NB4 (cell line): ENCODE data around the gene CTIF.

Experiments used
- DNase-seq: peaks from one replicate; pipeline ENCODE4 v3.0.0; 2010; ENCODE audit warnings: low read depth
- H3K4me3 ChIP-seq: one replicate; pipeline ENCODE4 v1.5.1; 2011; ENCODE audit warnings: mild to moderate bottlenecking, low read depth, low read length, moderate library complexity
- MYC ChIP-seq: IDR thresholded peaks from 2 replicates; pipeline ENCODE4 v1.6.1; 2011; ENCODE audit warnings: low read depth, low read length
- POLR2A ChIP-seq: IDR thresholded peaks from 2 replicates; pipeline ENCODE4 v1.6.1; 2011; ENCODE audit warnings: mild to moderate bottlenecking; ENCODE audit not compliant: insufficient read length; ENCODE audit errors: extremely low read depth
- TF ChIP-seq, protein P1 (sequence below): IDR thresholded peaks from one replicate; pipeline ENCODE4 v1.5.1; 2012; ENCODE audit warnings: low read depth, low read length
- TF ChIP-seq, protein P2 (sequence below): IDR thresholded peaks from 2 replicates; pipeline ENCODE4 v1.6.1; 2011; ENCODE audit warnings: low read depth, low read length

The CTIF gene

DNA sequence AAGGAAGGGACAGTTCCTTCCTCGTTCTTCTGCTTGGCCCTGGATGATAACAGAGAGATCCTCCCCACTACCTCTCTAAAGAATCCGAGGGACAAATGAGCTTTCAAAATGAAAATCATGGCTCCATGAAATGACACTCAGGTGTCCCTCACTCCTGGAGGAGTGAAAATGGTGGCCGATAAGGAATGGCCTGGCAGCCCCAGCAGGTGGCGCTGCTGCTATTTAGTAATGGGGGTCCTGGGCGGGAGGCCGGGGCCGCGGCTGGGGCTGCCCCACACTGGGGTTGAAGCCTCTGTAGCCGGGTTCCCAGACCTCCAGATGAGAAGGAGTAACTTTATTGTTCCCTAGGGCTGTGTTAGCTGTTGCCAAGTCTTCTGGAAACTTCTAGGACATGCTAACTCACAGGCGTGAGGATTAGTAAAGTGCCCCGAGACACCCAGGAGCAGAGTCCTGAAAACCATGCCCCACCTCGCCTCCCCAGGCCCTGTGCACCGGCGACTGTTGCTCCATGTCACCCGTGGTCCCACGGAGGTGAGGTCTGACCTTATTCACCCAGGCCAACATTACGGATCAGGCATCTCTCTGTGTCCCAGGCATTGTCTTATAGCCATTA lies 138.0 kb downstream of the CTIF start:
- DNase-seq = peak; percentile 70
- H3K4me3 ChIP-seq = no peak overlapping the region
- TF ChIP-seq POLR2A (no peak), MYC (no peak)
- TF ChIP-seq, protein P1, sequence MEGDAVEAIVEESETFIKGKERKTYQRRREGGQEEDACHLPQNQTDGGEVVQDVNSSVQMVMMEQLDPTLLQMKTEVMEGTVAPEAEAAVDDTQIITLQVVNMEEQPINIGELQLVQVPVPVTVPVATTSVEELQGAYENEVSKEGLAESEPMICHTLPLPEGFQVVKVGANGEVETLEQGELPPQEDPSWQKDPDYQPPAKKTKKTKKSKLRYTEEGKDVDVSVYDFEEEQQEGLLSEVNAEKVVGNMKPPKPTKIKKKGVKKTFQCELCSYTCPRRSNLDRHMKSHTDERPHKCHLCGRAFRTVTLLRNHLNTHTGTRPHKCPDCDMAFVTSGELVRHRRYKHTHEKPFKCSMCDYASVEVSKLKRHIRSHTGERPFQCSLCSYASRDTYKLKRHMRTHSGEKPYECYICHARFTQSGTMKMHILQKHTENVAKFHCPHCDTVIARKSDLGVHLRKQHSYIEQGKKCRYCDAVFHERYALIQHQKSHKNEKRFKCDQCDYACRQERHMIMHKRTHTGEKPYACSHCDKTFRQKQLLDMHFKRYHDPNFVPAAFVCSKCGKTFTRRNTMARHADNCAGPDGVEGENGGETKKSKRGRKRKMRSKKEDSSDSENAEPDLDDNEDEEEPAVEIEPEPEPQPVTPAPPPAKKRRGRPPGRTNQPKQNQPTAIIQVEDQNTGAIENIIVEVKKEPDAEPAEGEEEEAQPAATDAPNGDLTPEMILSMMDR = peak; percentile 81
- TF ChIP-seq, protein P2, sequence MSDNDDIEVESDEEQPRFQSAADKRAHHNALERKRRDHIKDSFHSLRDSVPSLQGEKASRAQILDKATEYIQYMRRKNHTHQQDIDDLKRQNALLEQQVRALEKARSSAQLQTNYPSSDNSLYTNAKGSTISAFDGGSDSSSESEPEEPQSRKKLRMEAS = no peak

DNA sequence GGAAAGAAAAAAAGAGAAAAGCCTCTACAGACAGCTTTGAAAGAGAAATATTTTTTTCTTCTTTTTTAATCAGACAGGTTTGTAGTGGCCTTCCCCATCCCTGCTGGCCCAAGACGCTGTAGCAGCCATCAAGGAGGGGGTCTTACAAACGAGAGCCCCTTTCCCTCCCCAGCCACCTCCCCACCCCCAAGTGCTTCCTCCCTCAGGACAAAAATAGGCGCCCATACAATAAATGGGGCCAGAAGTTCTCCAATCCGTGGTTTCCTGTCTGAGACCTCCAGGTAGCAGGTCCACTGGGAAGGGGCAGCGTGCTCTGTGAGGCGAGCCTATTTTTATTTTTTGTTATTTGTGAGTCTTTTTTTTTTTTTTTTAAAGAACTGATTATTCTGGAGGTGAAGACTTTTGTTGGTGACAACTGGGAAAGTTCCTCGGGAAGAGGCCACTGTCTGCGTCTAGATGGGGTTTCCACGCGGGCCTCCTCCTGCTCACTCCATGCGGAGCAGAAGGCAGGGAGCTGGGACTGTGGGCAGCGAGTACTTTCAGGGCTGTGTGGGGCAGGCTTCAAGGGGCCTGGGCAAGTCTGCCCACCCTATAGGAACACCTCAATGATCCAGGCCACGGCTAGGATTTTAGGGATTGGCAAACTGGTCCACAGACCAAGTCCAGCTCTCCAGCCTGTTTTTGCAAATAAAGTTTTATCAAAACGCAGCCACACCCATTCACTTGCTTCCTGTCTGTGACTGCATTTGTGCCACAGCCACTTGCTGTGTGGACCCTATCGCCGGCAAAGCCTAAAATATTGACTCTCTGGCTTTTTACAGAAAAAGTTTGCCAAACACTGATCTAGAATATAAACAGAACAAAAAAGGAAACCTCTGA lies 139.6 kb downstream of the CTIF start:
- TF ChIP-seq, protein P1 = no peak
- TF ChIP-seq POLR2A = no peak
- TF ChIP-seq, protein P2 = no peak
- no peak for TF ChIP-seq MYC
- no peak overlapping the region for H3K4me3 ChIP-seq
- no peak for DNase-seq

DNA sequence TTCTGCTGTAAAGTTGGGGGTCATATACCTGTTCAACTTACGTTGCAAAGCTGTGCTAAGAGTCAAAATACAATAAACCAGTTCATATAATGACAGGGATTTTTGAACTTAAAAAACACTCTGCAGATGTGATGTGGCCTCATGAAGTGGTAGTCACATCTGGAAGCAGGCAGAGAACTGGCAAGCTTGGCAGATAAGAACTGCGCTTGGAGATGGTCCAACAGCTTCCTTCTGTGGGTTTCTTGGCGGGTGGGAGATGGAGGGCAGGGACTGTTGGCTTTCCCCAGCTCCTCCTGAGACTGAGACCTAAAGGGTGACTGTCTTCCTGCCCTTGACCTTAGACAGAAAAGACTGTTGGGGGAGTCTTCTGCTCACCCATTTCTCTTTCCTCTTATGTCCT lies 140.4 kb downstream of the CTIF start:
- H3K4me3 ChIP-seq = no peak overlapping the region
- no peak for TF ChIP-seq POLR2A
- TF ChIP-seq, protein P1 = no peak
- no peak for TF ChIP-seq MYC
- TF ChIP-seq, protein P2 = no peak
- DNase-seq = no peak

DNA sequence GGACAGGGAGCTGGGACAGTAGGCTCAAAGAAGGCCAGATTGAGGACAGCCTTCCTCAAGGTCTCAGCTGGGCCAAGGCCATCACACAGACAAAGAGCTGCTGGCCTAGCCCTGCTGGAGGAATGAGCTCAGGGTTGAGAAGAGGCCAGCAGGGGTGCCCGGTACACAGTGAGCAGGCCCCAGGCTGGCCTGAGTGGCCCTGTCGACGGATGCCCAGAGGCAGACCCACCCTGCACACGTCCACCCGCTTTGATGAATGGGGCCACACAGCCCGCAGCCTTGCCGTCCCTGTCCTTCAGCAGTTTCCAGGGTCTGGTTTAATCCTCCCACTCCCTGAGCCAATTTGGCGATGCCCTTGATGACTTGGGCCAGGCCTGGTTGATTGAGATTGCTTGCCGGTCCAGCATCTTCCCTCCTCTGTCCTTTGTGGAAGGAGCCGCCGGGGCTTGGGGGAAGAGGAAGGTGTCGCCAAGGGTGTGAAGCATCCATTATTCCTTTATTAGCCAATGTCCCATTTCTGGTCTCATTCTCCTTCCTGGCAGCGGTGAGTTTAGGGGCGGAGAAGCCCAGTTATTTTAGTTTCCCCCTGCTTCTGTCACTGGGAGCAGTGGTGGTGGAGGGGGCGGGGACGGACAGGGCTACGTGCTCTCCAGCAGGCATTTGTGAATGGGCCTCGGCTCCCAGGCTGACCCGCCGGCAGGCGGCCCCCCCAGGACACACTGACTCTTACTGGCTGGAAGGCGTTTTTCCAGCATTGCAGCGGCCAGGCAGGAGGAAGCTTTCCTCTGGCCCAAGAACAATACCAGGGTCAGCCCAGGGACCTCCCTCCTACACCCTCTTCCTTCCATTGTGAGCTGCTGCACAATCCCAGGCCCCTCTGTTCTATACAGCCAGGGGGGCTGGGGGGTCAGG lies 141.8 kb downstream of the CTIF start:
- H3K4me3 ChIP-seq = no peak overlapping the region
- DNase-seq = no peak
- no peak for TF ChIP-seq MYC
- TF ChIP-seq, protein P2 = no peak
- TF ChIP-seq, protein P1 = no peak
- TF ChIP-seq POLR2A = no peak

DNA sequence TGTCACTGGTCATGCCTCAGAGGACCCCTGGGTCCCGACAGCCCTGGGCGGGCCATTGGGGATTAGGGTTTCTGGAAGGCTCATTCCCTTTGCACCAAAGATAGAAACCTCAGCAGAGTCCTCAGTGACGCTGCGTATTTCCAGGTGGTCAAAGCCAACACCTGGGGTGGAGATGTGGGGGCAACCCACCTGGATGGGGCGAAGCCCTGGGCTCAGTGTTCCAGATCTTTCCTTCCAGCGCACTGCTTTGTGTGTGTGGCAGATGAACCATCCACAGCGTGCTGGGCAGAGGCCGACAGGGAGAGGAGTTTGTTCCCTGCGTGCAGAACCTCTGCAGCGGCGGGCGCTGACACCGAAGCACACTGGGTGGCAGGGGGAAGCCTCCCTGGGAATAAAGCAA lies 143.9 kb downstream of the CTIF start:
- no peak overlapping the region for H3K4me3 ChIP-seq
- TF ChIP-seq, protein P1 = no peak
- TF ChIP-seq POLR2A (no peak), MYC (no peak)
- TF ChIP-seq, protein P2 = no peak
- DNase-seq = no peak
